HEK293 (cell line): ENCODE measurements around the gene TLR2.

ENCODE experiments used
- CTCF ChIP-seq: fragments of 450-650 bp; formaldehyde crosslinking; IDR thresholded peaks from 2 replicates; pipeline ENCODE4 v1.5.1; 2016; ENCODE audit warnings: missing biosample characterization, missing genetic modification characterization
- GLIS1 ChIP-seq: fragments of 450-650 bp; formaldehyde crosslinking; IDR thresholded peaks from 2 replicates; pipeline ENCODE4 v1.5.1; 2016; ENCODE audit warnings: missing biosample characterization, missing genetic modification characterization
- SETDB1 ChIP-seq: IDR thresholded peaks from one replicate; pipeline ENCODE4 v1.6.1; 2017; ENCODE audit warnings: mild to moderate bottlenecking, low read length, moderate library complexity, mixed read lengths; ENCODE audit not compliant: insufficient read length
- YY1 ChIP-seq: fragments of 450-650 bp; formaldehyde crosslinking; IDR thresholded peaks from 2 replicates; pipeline ENCODE4 v1.5.1; 2018; ENCODE audit warnings: missing biosample characterization, missing genetic modification characterization
- ZBTB49 ChIP-seq: fragments of 450-650 bp; formaldehyde crosslinking; IDR thresholded peaks from 2 replicates; pipeline ENCODE4 v1.5.1; 2016; ENCODE audit warnings: missing biosample characterization, missing genetic modification characterization, low read depth
- ZBTB7A ChIP-seq: fragments of 450-650 bp; formaldehyde crosslinking; IDR thresholded peaks from 2 replicates; pipeline ENCODE4 v1.5.1; 2016; ENCODE audit warnings: low read depth, missing biosample characterization, missing genetic modification characterization
- ZFP37 ChIP-seq: fragments of 450-650 bp; formaldehyde crosslinking; IDR thresholded peaks from 2 replicates; pipeline ENCODE4 v1.5.1; 2016; ENCODE audit warnings: missing biosample characterization, missing genetic modification characterization
- ZNF155 ChIP-seq: fragments of 450-650 bp; formaldehyde crosslinking; IDR thresholded peaks from 2 replicates; pipeline ENCODE4 v1.5.1; 2016; ENCODE audit warnings: missing biosample characterization, missing genetic modification characterization
- ZNF341 ChIP-seq: fragments of 450-650 bp; formaldehyde crosslinking; IDR thresholded peaks from 2 replicates; pipeline ENCODE4; 2016; ENCODE audit warnings: low read depth, missing biosample characterization, missing genetic modification characterization
- ZNF521 ChIP-seq: fragments of 450-650 bp; formaldehyde crosslinking; IDR thresholded peaks from 2 replicates; pipeline ENCODE4 v1.5.1; 2017; ENCODE audit warnings: missing biosample characterization, mild to moderate bottlenecking, missing genetic modification characterization
- ZNF768 ChIP-seq: fragments of 450-650 bp; formaldehyde crosslinking; IDR thresholded peaks from 2 replicates; pipeline ENCODE4 v1.5.1; 2018; ENCODE audit warnings: missing biosample characterization, mild to moderate bottlenecking, missing genetic modification characterization
- ZNF785 ChIP-seq: fragments of 450-650 bp; formaldehyde crosslinking; IDR thresholded peaks from 2 replicates; pipeline ENCODE4 v1.5.1; 2016; ENCODE audit warnings: missing biosample characterization, missing genetic modification characterization
- ZNF791 ChIP-seq: fragments of 450-650 bp; formaldehyde crosslinking; IDR thresholded peaks from 2 replicates; pipeline ENCODE4 v1.5.1; 2016; ENCODE audit warnings: missing biosample characterization, missing genetic modification characterization

GRCh38 chr4:153651587-153651986 is 32.5 kb upstream of the TLR2 start:
- no peak for TF ChIP-seq ZNF768 (tag by site-specific recombination)
- TF ChIP-seq SETDB1: no peak
- TF ChIP-seq CTCF: no peak
- TF ChIP-seq ZNF341 (tag by site-specific recombination): no peak
- TF ChIP-seq YY1 (tag by site-specific recombination): no peak
- TF ChIP-seq ZFP37: no peak
- no peak for TF ChIP-seq ZNF791
- no peak for TF ChIP-seq ZBTB7A
- no peak for TF ChIP-seq ZNF521 (tag by site-specific recombination)
- TF ChIP-seq ZNF155 (tag by site-specific recombination): no peak
- TF ChIP-seq GLIS1 (tag by site-specific recombination): no peak
- TF ChIP-seq ZBTB49 (tag by site-specific recombination): no peak
- no peak for TF ChIP-seq ZNF785 (tag by site-specific recombination)
